GDM1 (cell line): ENCODE data around the gene DIP2C.
"Not testable (repeated sequence)": the region's sequence is repeated elsewhere in the genome, so short reads cannot be mapped to it uniquely, and the experiment has no call there.

Experiments used
- DNase-seq: peaks from one replicate; lab custom pipeline; 2025; lab: John Stamatoyannopoulos, UW

DIP2C gene

GRCh38 chr10:697097-697875, 7.8 kb upstream of the DIP2C start:
- no peak for DNase-seq

GRCh38 chr10:695396-695795, 5.9 kb upstream of the DIP2C start:
- no peak for DNase-seq

DNA sequence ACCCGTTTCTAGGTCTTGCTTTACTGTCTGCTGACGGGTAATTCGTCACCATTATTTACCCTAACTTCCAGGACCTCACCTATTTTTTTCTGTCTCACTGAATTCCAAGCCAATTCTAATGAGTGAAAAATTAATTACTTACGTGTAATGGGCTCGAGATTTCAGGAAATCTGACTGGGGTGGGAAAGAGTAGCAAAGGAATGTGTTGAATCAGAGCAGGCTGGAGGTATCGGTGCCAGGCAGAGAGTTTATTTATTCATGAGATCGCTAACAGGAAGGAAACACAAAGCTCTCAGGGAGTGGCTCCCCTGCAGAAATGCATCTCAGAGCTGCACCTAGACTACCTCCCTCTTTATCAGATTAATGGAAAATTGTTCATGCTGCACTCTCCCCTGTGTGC, 4.0 kb upstream of the DIP2C start:
- DNase-seq: no peak

DNA sequence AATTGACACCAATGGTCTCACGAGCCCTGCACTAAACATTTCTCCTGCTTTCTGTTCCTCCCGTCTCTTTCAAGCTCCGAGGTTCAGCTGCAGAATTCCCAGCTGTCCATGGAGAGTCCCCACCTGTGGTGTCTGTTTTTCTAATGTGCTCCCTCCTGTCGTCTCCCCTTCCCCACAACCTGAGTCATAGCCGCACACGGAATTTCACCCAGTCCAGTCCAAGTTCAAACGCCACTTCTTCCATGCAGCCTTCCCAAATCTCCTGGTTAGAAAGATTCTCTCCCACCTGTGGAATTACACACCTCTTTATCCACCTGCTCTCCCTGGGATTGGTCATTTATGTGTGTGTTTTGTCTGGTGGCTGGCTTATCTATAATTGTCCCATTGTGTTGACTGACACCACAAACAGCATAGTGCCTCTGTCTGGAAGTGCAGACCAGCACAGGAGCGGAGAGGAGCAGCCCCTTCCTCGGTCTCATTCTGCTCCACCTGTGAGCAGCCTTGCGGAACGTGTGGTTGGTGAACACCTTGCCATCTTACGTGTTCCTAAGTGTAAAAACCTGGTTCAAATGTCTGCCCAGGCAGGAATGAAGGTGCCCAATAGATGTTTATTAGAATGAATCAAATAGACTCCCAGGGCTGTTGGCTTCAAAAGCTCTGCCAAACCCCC, 3.3 kb upstream of the DIP2C start:
- no peak for DNase-seq

GRCh38 chr10:691216-691615, 1.7 kb upstream of the DIP2C start:
- no peak for DNase-seq

- no peak for DNase-seq
Observed at GRCh38 chr10:690372-691161, 1.1 kb upstream of the DIP2C start.

- no peak for DNase-seq
Observed at GRCh38 chr10:689121-689451, 382 bp downstream of the DIP2C start.

GRCh38 chr10:688312-689120, 952 bp downstream of the DIP2C start:
- no peak for DNase-seq

GRCh38 chr10:687583-688311, 1.7 kb downstream of the DIP2C start:
- no peak for DNase-seq

GRCh38 chr10:686155-686931, 3.1 kb downstream of the DIP2C start:
- DNase-seq: no peak

- no peak for DNase-seq
Observed at GRCh38 chr10:685613-686012, 3.9 kb downstream of the DIP2C start.

- DNase-seq: no peak
Observed at GRCh38 chr10:683448-684071, 5.9 kb downstream of the DIP2C start.

GRCh38 chr10:682931-683447, 6.5 kb downstream of the DIP2C start:
- DNase-seq: no peak

- DNase-seq: no peak
Observed at GRCh38 chr10:681670-682318, 7.7 kb downstream of the DIP2C start.

DNA sequence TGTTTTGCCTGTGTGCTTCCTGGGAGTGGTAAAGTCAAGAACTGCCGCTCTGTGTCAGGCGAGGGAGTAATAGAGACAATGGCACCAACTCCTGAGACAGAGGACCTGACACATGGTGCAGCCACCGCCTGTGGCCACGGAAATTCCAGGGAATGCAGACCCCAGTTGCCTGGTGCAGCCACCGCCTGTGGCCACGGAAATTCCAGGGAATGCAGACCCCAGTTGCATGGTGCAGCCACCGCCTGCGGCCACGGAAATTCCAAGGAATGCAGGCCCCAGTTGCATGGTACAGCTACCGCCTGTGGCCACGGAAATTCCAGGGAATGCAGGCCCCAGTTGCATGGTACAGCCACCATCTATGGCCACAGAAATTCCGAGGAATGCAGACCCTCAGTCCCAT, 8.7 kb downstream of the DIP2C start:
- no peak for DNase-seq

- DNase-seq: no peak
Observed at GRCh38 chr10:680146-680545, 9.3 kb downstream of the DIP2C start.

DNA sequence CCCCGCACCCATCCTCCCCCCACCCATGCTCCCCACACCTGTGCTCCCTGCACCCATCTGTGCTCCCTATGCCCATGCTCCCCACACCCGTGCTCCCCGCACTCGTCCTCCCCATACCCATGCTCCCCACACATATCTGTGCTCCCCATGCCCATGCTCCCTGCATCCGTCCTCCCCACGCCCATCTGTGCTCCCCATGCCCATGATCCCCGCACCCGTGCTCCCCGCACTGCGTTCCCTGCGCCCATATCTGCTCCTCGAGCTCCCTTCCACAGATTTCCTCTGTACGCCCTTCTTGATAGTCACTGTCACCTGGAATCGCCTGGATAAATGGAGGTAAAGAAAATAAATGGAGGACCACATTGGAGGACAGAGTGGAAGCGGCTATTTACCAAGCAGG, 9.9 kb downstream of the DIP2C start:
- no peak for DNase-seq

GRCh38 chr10:678662-679005, 10.8 kb downstream of the DIP2C start:
- not testable (repeated sequence) for DNase-seq
